Activated CD4-positive, alpha-beta T cell treated with anti-CD3 and anti-CD28 coated beads for 4 hours (primary cell): ENCODE data around the gene LSM7.
"Not testable (repeated sequence)": the region's sequence is repeated elsewhere in the genome, so short reads cannot be mapped to it uniquely, and the experiment has no call there.

ENCODE experiments used
- DNase-seq, 2 donors: peaks; one replicate each; pipeline ENCODE4 v3.0.0-alpha.2; 2020

LSM7 gene

DNA sequence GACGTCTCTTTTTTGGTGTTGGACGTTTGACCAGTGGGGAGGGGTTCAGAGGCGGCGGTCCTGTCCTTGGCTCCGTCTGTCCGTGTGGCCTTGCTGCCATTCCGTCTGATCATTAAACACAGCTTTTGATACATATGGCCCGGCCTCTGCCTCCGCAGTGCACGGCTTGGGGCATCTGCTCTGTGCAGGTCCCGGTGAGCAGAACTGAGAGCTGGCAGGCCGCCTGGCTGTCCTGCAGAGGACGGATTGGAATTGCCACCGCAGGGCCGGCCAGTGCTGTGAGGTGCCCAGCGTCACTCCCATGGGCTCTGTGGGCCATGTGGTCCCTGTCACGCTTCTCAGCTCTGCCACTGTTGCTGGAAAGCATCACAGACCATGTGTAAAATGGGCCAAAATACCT is 26.3 kb upstream of the LSM7 start:
- no peak for DNase-seq

DNA sequence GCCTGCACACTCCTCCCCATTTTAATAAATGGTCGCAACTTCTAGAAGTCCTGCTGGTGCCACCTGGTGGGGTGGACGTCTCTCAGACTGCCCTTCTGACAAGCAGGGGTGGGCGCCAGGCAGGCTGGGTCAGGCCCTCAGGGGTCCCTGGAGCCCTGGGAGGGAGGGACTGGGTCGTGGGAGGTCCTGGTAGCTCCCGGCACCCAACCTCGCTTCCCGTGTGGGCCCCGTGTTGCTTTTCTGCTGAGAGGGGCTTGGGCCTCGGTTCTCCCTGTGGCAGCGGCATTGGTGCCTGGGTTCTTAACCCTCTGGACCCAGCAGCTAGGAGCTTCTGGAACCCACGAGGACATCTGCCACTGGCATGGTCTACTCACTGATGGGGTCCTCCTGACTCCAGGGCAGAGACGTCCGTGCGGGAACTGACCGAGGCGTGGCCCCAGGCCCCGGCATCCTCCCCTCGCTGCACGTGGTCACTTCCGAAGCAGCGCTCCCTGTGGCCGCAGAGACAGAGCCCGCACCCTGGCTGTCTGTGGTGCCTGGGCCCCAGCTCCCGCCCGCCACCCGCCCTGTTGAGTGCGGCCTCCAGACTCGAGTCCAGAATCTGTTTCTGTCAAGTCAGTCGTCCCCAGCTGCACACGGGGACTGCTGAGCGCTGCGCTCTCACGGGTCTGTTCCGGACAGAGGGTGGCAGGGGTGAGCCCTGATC is 25.7 kb upstream of the LSM7 start:
- no peak for DNase-seq

DNA sequence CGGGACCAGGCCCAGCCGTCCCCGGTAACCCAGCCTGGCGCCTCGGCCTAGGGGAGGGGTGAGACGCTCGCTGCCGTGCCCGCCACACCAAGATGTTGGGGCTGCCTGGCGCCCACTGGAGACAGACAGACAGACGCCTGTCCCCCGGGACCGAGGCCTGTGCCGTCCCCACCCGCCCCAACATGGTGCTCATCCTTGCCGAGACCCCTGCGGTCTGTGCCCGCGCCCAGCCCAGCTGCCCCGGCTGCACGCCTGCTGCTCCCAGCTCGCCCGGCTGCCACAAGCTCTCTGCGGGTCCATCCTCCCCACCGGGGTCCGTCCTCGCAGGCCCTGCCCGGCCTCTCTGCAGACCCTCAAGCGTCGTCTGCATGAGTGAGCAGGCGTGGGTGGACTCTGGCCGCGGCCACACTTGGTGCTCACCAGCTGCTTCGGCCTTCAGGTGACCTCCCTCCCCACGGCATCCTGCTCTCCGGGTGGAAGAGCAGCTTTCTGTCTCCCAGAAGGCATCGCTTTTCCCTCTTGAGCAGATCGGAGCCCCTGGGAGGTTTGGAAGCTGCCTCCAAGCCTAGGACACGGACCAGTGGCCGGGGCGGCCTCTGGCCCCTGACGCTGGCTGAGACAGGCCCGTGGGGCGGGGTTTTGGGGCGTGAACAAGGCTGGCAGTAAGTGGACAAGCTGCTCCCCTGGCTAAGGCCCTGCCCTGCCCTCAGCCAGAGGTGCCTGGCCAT is 24.9 kb upstream of the LSM7 start:
- DNase-seq = no peak

DNA sequence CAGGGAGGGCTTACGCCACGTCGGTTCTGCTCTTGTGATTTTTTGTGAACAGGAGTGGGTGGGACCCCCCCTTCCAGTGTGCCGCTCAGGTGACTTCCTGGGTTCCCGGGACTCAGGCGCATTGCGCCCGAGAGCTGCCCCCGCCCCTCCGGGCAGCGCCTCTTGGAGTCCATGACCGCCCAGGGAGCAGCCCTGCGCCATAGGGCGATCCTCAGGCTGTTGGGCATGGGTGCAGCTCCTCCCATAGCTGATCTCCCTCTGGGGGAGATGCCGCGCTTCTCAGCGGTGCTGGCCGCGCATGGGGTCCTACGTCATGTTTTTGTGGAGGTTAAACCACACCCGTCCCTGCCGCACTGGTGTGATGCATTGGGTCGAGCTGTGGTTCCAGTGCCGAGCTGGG is 23.7 kb upstream of the LSM7 start:
- DNase-seq = no peak

DNA sequence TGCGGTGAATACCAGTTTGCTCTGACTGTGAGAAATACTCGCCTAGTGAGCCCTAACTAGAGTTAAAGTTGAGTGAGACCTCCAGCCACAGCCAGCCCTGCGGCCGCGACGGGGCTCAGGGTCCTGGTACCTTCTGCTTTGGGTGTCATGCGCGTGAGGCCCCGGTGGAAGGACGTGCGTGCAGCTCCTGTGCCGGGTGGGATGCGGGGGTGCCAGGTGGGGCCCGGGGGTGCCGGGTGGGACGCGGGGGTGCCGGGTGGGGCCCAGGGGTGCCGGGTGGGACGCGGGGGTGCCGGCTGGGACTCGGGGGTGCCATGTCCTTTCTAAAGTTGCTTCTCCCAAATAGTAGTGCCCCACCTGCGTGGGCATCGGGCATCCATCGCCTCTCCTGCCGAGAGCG is 23.2 kb upstream of the LSM7 start:
- no peak for DNase-seq

DNA sequence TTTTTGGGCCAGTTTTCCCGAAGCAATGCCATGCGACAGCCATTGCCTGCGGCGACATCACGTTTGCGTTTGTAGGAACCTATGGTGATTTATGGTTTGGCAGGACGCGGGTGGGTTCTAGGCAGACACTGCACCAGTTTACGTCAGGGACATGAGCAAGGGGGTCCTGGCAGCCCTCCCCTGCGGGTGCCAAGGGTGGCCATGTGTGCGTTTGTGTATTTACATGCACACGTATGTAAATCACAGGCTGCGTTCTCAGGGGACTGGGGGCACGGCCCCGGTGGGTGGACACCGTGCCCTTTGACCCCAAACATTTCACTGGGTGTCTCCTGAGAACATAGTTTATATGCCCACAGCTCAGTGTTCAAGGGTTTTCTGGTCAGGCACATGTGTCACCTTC is 22.3 kb upstream of the LSM7 start:
- DNase-seq = no peak

DNA sequence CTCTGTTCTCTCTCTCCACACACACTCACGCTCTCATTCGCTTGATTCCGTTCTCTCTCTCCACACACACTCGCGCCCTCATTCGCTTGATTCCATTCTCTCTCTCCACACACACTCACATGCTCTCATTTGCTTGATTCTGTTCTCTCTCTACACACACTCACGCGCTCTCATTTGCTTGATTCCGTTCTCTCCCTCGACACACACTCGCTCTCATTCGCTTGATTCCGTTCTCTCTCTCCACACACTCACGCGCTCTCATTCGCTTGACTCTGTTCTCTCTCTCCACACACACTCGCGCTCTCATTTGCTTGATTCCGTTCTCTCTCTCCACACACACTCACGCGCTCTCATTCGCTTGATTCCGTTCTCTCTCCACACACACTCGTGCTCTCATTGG is 21.4 kb upstream of the LSM7 start:
- DNase-seq = not testable (repeated sequence)

DNA sequence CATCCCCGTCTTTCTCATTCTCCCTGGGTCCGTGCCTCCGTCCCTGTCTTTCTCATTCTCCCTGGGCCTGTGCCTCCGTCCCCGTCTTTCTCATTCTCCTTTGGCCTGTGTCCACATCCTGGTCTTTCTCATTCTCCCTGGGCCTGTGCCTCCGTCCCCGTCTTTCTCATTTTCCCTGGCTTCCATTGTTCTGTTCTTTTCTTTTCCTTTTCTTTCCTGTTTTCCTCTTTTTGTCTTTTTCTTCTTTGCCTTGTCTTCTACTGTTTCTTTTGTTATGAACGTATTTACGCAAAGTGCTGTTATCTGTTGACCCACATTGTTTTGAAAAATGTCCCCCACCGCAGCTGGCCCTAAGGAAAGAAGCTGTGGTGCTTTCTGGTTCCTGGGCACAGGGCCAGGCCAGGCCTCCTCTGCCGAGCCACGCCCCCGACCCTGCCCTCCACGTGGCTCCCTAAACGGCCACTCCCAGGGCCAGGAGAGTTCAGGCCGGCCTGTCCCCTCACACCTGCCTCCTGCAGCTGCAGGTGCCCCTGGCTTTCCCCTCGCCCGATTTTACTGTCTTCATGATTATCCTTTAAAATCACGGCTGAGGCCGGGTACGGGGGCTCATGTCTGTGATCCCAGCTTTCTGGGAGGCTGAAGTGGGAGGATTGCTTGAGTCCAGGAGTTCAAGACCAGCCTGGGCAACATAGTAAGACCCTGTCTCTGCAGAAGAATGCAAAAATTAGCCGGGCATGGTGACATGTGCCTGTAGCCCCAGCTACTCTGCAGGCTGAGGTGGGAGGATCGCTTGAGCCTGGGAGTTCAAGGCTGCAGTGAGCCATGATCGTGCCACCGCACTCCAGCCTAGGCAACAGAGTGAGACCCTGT is 17.6 kb upstream of the LSM7 start:
- DNase-seq = no peak

DNA sequence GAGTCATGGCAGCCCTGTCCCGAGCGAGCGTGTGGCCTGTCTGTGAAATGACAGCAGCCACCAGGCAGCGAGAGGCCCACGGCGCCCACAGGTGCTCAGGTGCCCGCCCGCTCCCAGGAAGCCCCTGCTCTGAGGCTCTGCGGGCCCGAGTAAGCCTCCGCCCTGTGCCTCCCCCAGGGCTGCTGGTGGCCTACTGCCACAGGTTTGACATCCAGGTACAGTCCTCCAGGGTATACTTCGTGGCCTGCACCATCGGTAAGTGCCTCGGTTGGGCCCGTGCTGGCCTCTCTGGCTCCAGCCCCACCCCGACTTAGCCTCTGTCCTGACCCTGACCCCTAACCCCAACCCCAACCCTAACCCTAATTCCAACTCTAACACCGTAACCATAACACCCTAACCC is 16.7 kb upstream of the LSM7 start:
- no peak for DNase-seq

DNA sequence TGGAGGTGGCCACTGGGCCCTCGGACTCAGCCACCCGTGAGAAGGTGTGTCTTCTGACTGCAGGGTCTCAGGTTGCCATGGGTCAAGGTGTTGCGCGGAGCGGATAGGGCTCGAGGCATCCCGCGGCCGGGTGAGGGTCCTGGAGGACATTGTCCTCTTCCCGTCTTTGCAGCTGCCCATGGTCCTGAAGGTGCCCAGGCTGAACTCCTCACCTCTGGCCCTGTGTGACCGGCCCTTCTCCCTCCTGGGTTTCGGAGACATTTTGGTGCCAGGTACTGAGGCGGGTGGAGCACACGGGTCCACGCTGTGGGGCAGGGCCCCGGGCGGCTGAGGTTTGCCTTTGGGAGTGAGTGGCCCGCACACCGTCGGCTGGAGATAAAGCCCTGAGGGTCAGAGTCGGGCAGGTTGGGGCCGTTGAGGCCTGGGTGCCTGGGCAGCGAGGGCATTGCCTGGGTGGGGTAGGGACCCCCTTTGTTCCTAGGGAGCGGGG is 16.0 kb upstream of the LSM7 start:
- no peak for DNase-seq

DNA sequence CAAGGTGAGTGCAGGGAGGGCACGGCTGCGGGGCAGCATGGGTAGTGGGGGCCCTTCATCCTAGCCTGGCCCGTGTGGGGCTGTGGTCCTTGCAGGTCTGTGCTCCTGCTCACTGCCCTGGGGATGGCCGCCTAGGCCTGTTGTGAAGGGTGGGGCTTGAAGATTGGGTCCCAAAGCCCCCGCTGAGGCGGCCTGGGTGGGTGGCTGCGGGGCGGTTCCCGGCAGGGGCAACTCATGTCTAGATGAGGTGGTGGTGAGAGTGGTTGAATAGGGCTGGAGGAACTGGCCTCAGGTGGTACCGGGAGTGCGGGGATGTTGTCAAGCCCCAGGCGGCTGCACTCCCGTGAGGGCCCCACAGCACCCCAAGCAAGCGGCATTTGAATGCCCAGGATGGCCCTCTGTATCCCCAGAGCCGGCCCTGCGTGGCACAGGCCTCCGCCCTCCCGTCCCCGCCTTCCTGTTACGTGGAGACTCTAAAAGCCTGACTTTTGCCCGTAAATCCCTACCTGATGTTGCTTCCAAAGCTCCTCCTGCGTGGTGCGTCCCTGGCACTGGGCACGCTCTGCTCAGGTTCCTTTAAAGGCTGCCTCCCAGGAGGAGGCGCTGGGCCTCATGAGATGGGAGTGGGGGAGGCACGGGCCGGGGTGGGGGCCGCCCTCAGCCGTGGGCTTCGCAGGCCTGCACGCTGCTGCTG is 15.1 kb upstream of the LSM7 start:
- no peak for DNase-seq

DNA sequence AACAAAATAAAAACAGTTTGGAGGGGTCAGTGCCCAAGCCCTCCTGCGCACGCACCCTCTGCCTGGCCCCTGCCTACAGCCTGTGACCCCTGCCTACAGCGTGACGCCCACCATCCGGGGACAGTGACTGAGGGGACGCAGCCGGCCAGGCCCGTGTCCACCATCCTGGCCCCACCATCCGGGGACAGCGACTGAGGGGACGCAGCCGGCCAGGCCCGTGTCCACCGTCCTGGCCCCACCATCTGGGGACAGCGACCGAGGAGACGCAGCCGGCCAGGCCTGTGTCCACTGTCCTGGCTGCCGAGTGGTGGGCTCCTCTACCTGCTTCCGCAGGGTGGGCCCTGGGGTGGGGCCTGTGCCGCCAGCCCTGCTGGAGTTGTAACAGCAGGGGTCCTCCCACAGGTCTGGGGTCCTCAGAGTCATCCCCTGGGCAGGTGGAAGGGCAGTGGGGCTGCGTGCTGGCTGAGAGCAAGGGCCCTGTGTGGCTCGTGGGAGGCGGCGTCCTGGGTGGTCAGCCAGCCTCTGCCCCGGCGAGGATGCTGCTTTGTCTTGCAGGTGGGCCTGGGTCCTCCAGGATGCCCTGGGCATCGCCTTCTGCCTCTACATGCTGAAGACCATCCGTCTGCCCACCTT is 14.4 kb upstream of the LSM7 start:
- no peak for DNase-seq

DNA sequence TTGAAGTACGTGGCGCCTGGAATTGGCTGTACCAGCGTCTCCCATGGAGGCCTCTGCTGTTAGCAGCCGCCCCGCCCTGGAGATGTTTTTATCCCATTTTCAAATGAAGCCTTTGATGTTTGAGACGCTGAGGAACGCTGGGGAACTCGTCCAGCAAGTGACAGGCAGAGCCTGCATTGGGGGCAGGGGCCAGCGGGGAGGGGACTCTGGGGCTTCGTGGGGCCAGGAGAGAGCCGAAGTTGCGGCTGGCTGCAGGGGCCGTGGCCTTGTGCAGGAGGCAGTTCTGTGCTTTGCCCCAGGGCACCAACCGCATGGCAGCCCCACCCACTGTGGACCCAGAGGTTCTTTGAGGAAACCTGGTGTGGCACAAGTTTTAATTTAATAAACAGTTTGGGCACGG is 13.6 kb upstream of the LSM7 start:
- no peak for DNase-seq

DNA sequence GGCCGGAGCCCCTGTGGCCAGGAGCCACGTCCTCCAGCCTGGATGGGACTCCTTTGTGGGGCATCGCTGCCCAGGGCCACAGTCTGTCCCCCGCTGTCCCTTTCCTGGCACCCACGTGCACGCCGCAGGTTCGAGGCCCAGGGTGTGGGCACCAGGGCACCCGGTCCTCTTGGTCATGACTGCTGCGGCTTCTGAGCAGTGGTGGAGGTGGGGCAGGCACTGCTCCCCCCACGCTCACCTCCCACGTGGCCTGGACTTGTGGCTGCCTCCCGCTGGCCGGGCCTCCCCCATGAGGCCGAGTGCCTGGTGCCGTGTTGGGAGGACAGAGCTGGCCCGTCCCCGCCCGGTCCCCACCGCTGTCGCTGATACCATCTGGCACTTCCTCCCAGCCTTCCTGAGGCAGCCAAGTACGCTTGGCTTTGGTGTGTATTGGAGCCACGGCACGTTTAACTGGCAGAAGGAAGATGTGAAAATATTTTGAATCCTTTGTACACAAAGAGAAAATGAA is 12.9 kb upstream of the LSM7 start:
- DNase-seq = no peak

DNA sequence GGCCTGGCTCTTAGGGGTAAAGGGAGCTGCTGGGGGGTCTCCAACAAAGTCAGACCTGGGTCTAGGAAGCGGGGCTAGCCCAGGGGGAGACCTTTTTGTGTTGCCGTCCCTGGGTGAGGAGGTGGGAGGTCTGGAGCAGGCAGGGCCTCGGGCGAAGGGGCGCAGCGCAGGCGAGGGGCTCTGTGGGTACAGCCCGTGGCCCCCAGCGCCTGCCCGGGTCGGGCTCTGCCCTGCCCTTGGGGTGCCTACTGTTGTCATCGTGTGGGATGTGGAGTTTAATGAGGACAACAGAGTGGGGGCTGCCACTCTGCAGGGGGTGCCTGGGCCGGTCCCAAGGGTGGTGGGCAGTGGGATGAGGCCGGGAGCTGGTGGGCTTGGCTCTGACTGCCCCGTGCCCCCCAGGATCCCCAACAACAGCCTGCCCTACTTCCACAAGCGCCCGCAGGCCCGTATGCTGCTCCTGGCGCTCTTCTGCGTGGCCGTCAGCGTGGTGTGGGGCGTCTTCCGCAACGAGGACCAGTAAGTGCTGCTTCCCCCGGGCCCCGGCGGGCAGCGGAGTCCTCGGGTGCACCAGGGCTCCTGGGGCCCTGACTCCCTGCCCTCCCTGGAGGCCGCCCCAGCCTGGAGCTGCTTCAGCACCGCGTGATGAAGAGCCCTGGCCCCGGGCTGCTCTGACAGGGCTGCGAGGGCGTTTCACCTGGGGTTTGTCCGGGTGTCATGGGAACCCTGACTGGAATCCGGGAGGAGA is 12.3 kb upstream of the LSM7 start:
- DNase-seq = no peak

DNA sequence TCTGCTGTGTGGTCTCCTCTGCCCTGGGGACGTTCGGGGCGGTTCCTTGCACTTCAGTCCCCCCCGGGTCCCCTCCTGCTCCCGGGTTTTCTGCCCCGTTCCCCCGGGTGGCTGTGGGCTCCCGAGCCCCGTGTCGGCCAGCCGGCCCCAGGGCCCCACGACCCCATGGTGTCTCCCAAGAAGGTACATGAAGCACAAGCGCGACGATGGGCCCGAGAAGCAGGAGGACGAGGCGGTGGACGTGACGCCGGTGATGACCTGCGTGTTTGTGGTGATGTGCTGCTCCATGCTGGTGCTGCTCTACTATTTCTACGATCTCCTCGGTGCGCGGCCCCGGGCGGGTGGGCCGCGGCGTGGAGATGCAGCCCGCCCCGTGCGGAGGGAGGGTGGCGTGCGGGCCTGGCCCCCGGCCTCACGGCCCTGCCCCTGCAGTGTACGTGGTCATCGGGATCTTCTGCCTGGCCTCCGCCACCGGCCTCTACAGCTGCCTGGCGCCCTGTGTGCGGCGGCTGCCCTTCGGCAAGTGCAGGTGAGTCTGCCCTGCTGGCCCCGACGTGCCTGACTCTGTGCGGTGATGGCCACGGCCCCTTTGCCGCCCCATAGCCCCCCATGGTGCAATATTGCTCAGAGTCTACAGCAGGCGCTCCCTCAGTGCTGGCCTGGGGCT is 11.4 kb upstream of the LSM7 start:
- no peak for DNase-seq

DNA sequence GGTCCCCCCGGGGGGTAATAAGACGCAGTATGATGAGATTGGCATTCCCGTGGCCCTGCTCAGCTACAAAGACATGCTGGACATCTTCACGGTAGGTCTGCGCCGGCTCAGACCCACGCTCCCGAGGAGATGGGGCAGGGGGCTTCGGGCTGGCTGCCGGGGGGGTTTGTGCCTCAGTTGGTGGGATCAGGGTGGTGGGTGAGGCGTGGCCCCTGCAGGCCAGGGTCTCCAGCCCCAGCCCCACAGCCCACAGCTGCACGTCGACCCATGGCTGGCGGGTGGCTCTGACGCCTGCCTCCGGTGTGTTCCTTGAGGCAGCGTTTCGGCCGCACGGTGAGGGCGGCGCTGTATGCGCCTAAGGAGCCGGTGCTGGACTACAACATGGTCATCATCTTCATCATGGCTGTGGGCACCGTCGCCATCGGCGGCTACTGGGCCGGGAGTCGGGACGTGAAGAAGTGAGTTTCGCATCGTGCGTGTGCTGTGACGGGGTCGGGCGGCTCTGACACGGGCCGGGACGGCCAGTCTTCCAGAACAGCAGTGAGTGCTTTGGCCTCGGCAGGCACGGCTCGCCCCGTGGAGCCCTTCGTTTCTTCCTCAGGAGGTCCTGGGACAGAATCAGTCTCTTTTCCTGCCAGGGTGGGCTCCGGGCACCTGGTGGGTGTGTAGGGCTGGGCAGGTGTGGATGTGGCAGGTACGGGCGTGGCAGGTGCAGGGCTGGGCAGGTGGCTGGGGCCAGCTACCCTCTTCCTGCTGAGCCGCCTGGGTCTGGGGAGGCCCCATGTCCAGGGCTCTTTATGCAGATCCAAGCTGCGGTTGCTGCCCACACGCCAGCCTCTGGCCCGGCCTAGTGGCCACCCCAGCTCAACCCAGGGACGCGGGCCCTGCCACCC is 10.6 kb upstream of the LSM7 start:
- DNase-seq = no peak

DNA sequence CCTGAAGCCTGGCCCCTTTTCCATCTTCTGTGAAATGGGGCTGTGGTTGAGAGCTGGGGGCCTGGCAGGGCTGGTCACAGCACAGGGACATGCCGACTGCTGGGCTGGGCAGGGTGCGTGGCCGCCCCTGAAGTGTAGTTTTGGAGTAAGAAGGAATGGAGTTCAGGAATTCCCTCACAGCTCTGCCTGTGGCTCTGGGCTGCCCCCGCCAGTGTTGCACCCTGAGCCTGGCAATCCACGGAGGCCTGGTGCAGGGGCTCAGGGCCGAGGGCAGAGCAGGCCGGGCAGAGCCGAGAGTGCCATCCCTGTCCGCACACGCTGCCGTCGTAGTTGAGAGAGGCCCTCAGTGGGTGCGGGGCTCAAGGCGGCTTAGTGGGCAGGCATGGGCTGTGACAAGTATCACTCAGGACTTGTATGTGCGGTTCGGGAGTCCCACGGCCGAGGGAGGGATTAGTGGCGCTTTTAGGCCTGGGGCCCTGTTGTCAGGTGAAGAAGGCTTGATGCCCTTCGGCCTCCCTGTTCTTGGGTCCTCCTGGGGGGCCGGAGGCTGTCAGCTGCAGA is 9.7 kb upstream of the LSM7 start:
- no peak for DNase-seq

DNA sequence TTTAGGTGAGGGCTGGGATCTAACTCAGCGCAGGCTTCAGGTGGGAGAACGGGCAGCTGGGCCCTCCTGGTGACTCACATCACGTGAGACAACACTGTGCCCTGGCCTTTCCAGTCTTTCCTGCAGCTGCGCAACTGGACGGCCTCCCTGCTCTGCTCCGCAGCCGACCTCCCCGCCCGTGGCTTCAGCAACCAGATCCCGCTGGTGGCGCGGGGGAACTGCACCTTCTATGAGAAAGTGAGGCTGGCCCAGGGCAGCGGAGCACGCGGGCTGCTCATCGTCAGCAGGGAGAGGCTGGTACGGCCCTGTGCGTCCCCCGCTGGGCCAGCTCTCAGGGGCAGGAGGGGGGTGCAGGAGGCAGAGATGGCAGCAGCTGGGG is 8.9 kb upstream of the LSM7 start:
- DNase-seq = no peak
